Putamen (tissue), 1 donor: ENCODE measurements around the gene L3MBTL1.
A peak's percentile ranks its signal among the peaks of the same experiment; 100 is the strongest.
"Not testable (repeated sequence)": the region's sequence is repeated elsewhere in the genome, so short reads cannot be mapped to it uniquely, and the experiment has no call there.

Source experiments
- DNase-seq: peaks from one replicate; pipeline ENCODE4 v3.0.0-alpha.2; 2016; ENCODE audit warnings: low spot score

Gene L3MBTL1

GRCh38 chr20:43559147-43559987, 51.9 kb downstream of the L3MBTL1 start:
- DNase-seq: no peak

GRCh38 chr20:43560974-43561373, 53.5 kb downstream of the L3MBTL1 start:
- DNase-seq: no peak

- no peak for DNase-seq
Measured at GRCh38 chr20:43563429-43563828, 55.9 kb downstream of the L3MBTL1 start.

GRCh38 chr20:43563991-43564390, 56.5 kb downstream of the L3MBTL1 start:
- DNase-seq: no peak

GRCh38 chr20:43564455-43564854, 57.0 kb downstream of the L3MBTL1 start:
- DNase-seq: no peak

GRCh38 chr20:43564993-43565757, 57.7 kb downstream of the L3MBTL1 start:
- DNase-seq: peak; percentile 83

- no peak for DNase-seq
Measured at GRCh38 chr20:43565758-43566104, 58.2 kb downstream of the L3MBTL1 start.

- DNase-seq: no peak
Measured at GRCh38 chr20:43567477-43567876, 60.0 kb downstream of the L3MBTL1 start.

GRCh38 chr20:43568706-43569105, 61.2 kb downstream of the L3MBTL1 start:
- DNase-seq: no peak

GRCh38 chr20:43569282-43569681, 61.8 kb downstream of the L3MBTL1 start:
- no peak for DNase-seq

GRCh38 chr20:43570496-43570895, 63.0 kb downstream of the L3MBTL1 start:
- no peak for DNase-seq

- DNase-seq: no peak
Measured at GRCh38 chr20:43571310-43571709, 63.8 kb downstream of the L3MBTL1 start.

- DNase-seq: no peak
Measured at GRCh38 chr20:43571771-43572170, 64.3 kb downstream of the L3MBTL1 start.

GRCh38 chr20:43572891-43573290, 65.4 kb downstream of the L3MBTL1 start:
- DNase-seq: no peak

- DNase-seq: no peak
Measured at GRCh38 chr20:43576108-43576507, 68.6 kb downstream of the L3MBTL1 start.

GRCh38 chr20:43579861-43580793, 72.6 kb downstream of the L3MBTL1 start:
- no peak for DNase-seq

- DNase-seq: no peak
Measured at GRCh38 chr20:43583133-43583864, 75.8 kb downstream of the L3MBTL1 start.

GRCh38 chr20:43583982-43584432, 76.5 kb downstream of the L3MBTL1 start:
- peak; percentile 79 for DNase-seq

- no peak for DNase-seq
Measured at GRCh38 chr20:43584448-43585136, 77.1 kb downstream of the L3MBTL1 start.

GRCh38 chr20:43586641-43587040, 79.1 kb downstream of the L3MBTL1 start:
- no peak for DNase-seq

GRCh38 chr20:43588526-43588925, 81.0 kb downstream of the L3MBTL1 start:
- not testable (repeated sequence) for DNase-seq
